Measurements from ENCODE around the gene SUCO. TPM values are rescaled to one million over a fixed set of nuclear protein-coding genes. Genes with fewer than 3 reads are reported as not detected.

SUCO gene
- total and polyA plus RNA-seq, 2 of the 4 experiments (the other 2 are of a cell fraction) = 11.4 to 21.5 TPM

GRCh38 chr1:172641492-172641891 is 108.5 kb downstream of the SUCO start:
- no TSS peak for BruUV-seq (replicated peaks)

More at GRCh38 chr1:172641492-172641891, 108.5 kb downstream of the SUCO start:
- Histone ChIP-seq H2AFZ (replicated peaks; ENCODE audit: low read length, poor library complexity) (no peak overlapping the region), H3K79me1 (ENCODE audit: low read depth in 1 of 2, low read length in 2 of 2) (0 out of 4 replicates have a peak, but pooled peaks cover 0 to 7% of the 10 kb centered on the region in 2 experiments), H3K27ac (ENCODE audit: insufficient read depth, low read length) (no peak overlapping the region), H3K23ac (ENCODE audit: low read depth, low read length) (no peak overlapping the region), H3K14ac (replicated peaks; ENCODE audit: low read depth, low read length) (no peak overlapping the region), H3K56ac (ENCODE audit: extremely low read depth, insufficient read depth, low read length) (no peak overlapping the region), H3K4me1 (ENCODE audit: control insufficient read depth, insufficient read depth, low read length) (peaks cover 21% of the 10 kb centered on the region), H2AK9ac (replicated peaks; ENCODE audit: low read depth, low read length, poor library complexity) (no peak overlapping the region), H4K20me1 (ENCODE audit: insufficient read depth, low read length) (no peaks in the 10 kb centered on the region), H3K4me3 (ENCODE audit: insufficient read depth, low read depth, low read length) (no peak overlapping the region), H4K91ac (ENCODE audit: insufficient read depth, low read depth, low read length) (no peak overlapping the region), H3K9me3 (ENCODE audit: control insufficient read depth, insufficient read depth, low read length) (peaks cover 6% of the 10 kb centered on the region; the same call in 1 of the 2 replicates), H3K4ac (ENCODE audit: low read depth, low read length) (peak overlapping the region; percentile 50; the same call in 1 of the 2 replicates), H2BK15ac (ENCODE audit: low read depth, low read length) (no peak overlapping the region; the same call in 2 of the 3 replicates), H4K8ac (ENCODE audit: low read depth in 2 of 2, low read length in 2 of 2) (no peak overlapping the region), H3K9ac (ENCODE audit: low read depth, low read length) (no peak overlapping the region), H3K36me3 (ENCODE audit: control insufficient read depth, insufficient read depth, low read length) (no peaks in the 10 kb centered on the region), H2BK120ac (ENCODE audit: low read depth, low read length) (peak overlapping the region; percentile 51; the same call in 1 of the 2 replicates), H3K27me3 (ENCODE audit: control insufficient read depth, insufficient read depth, low read length) (no peaks in the 10 kb centered on the region), H2BK20ac (ENCODE audit: low read depth, low read length) (peak overlapping the region; percentile 51; the same call in 1 of the 2 replicates), H3K9me1 (ENCODE audit: insufficient read depth, low read length) (peaks cover 27% of the 10 kb centered on the region), H2BK5ac (ENCODE audit: low read depth, low read length, poor library complexity, severe bottlenecking) (no peak overlapping the region), H3K18ac (ENCODE audit: low read depth, low read length) (no peak overlapping the region), H3K4me2 (ENCODE audit: low read depth, low read length) (no peak overlapping the region), H4K5ac (ENCODE audit: low read depth, low read length) (no peak overlapping the region), H2AK5ac (ENCODE audit: low read depth, low read length) (peak overlapping the region; percentile 27; the same call in 1 of the 2 replicates)
- dilution Hi-C loops (cut with HindIII; ENCODE audit: low sequenced_read_pairs, unreplicated experiment) = no loop called here
- ATAC-seq (ENCODE audit: low read depth) (no peak), DNase-seq (no peak)
- POLR2A ChIA-PET (ENCODE audit: unreplicated experiment) = no interaction called here
- TF ChIP-seq CHD1 (IDR thresholded peaks at IDR 0.05; ENCODE audit: low read depth, low read length) (no peak), MAFK (IDR thresholded peaks at IDR 0.05; ENCODE audit: low read depth, low read length) (no peak), RFX5 (IDR thresholded peaks at IDR 0.05; ENCODE audit: low read depth, low read length) (no peak), MXI1 (IDR thresholded peaks at IDR 0.05; ENCODE audit: borderline replicate concordance, low read depth, low read length) (no peak), CEBPB (IDR thresholded peaks at IDR 0.05; ENCODE audit: low read depth, low read length) (no peak), FOS (IDR thresholded peaks at IDR 0.05; ENCODE audit: low read depth, low read length) (no peak), MAZ (IDR thresholded peaks at IDR 0.05; ENCODE audit: borderline replicate concordance, low read depth, low read length) (no peak), NFE2L2 (IDR thresholded peaks at IDR 0.05; ENCODE audit: low read depth, low read length) (no peak), BHLHE40 (IDR thresholded peaks at IDR 0.05; ENCODE audit: low read depth, low read length) (no peak)
- TF ChIP-seq, protein P1, sequence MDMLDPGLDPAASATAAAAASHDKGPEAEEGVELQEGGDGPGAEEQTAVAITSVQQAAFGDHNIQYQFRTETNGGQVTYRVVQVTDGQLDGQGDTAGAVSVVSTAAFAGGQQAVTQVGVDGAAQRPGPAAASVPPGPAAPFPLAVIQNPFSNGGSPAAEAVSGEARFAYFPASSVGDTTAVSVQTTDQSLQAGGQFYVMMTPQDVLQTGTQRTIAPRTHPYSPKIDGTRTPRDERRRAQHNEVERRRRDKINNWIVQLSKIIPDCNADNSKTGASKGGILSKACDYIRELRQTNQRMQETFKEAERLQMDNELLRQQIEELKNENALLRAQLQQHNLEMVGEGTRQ (IDR thresholded peaks at IDR 0.05; ENCODE audit: low read depth, low read length) = no peak
- TF ChIP-seq, protein P2, sequence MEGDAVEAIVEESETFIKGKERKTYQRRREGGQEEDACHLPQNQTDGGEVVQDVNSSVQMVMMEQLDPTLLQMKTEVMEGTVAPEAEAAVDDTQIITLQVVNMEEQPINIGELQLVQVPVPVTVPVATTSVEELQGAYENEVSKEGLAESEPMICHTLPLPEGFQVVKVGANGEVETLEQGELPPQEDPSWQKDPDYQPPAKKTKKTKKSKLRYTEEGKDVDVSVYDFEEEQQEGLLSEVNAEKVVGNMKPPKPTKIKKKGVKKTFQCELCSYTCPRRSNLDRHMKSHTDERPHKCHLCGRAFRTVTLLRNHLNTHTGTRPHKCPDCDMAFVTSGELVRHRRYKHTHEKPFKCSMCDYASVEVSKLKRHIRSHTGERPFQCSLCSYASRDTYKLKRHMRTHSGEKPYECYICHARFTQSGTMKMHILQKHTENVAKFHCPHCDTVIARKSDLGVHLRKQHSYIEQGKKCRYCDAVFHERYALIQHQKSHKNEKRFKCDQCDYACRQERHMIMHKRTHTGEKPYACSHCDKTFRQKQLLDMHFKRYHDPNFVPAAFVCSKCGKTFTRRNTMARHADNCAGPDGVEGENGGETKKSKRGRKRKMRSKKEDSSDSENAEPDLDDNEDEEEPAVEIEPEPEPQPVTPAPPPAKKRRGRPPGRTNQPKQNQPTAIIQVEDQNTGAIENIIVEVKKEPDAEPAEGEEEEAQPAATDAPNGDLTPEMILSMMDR (conservative IDR thresholded peaks at IDR 0.05; ENCODE audit: low read depth, low read length) = no peak
- in situ Hi-C loops (cut with MboI; ENCODE audit: low sequenced_read_pairs) = no loop called here
- intact Hi-C loops (cut with micrococcal nuclease) = no loop called here
- 100% methylated on average over 2 of the region's 5 CpGs; no CpG with 5 or more reads in 1 of the 2 experiments for WGBS, 2 experiments (ENCODE audit: extremely low coverage in 2 of 2, insufficient read length in 1 of 2)
- CTCF ChIA-PET = interaction anchor here (0.6 kb wide), 2 partner anchors 9 to 28 kb away, joined by 3 to 5 read pairs; no protein-coding TSS in a partner anchor

Data from IMR-90 (cell line).